Upper lobe of left lung (tissue), 4 donors: ENCODE results near the gene INPP4B.

Source experiments
- POLR2A ChIP-seq, 4 donors: fragments of 450-650 bp; IDR thresholded peaks; one replicate each; pipeline ENCODE4 v1.5.1; 2016 to 2017; ENCODE audit warnings: antibody characterized with exemption in 4 of 4, mild to moderate bottlenecking in 2 of 4
- POLR2AphosphoS5 ChIP-seq, 2 donors: sonication (generic); formaldehyde crosslinking; IDR thresholded peaks; one replicate each; pipeline ENCODE4 v1.5.1; 2017; ENCODE audit warnings: antibody characterized with exemption in 2 of 2

DNA sequence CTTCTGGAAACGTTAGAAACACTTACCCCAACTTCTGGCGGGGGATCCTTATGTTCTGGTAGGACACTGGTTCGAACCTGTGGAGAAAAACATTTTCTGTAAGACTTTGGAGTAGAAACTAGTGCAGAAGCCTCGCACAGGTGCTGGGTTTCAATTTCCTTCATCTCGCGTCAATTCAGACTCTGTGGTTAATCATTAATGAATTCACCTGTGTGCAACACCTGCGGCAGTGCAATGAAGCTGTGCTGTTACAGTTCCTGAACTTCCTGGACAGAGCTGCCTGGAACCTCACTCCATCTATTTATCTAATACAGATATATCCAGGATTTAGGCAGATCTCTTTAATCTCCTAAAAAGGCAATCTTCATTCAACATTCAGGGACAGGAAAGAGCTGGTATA, 531.4 kb downstream of the INPP4B start:
- TF ChIP-seq POLR2AphosphoS5 (IDR thresholded peaks at IDR 0.05) (no peak), POLR2A (IDR thresholded peaks at IDR 0.05) (no peak)
